GM21423 (cell line): ENCODE measurements around the gene SRSF10.

ENCODE experiments used
- ATAC-seq: cut with Tn5 transposase; IDR thresholded peaks from one replicate; pipeline ENCODE4 v1.9.1; 2021; ENCODE audit warnings: mild to moderate bottlenecking, moderate library complexity; ENCODE audit not compliant: unreplicated experiment

SRSF10 gene

DNA sequence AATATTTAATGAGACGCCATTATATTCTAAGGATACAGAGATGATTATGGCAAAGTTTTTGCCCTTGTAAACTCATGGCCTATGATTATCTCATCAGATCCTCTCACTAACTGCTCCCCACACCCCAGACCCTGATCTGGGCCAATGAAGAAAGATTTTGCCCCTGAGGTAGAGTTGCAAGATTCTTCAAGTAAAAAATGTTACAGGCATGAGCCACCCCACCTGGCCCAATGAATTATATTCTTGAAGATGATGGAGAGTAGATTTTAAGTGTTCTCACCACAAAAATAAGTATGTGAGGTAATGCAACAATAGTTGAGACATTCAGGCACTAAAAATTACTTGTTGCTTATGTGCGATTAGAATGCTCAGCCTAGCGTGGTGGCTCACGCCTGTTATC, 65.2 kb downstream of the SRSF10 start:
- ATAC-seq, result no peak
